DMS114 treated with DMSO at 0.1 percent for 48 hours (cell line): ENCODE measurements around the gene ZNF468.
"Not testable (repeated sequence)": the region's sequence is repeated elsewhere in the genome, so short reads cannot be mapped to it uniquely, and the experiment has no call there.

Experiments used
- DNase-seq: peaks from one replicate; lab custom pipeline; 2025; ENCODE audit not compliant: unreplicated experiment; lab: John Stamatoyannopoulos, UW

Gene ZNF468

GRCh38 chr19:52829866-52830265 is 27.6 kb downstream of the ZNF468 start:
- DNase-seq = not testable (repeated sequence)

DNA sequence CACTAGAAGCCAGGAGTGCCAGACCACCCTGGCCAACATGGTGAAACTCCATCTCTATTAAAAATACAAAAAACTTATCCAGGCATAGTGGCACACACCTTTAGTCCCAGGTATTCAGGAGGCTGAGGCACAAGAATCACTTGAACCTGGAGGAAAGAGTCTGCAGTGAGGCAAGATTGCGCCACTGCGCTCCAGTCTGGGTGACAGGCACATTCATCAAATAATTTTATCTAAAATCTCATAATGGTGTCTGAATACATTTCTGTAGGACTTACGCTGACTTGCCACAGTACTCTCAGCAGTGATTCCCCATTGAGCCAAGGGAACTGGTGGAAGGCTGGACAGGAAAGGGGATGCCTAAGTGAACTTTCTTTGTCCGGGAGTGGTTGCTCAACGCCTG is 31.7 kb downstream of the ZNF468 start:
- no peak for DNase-seq

DNA sequence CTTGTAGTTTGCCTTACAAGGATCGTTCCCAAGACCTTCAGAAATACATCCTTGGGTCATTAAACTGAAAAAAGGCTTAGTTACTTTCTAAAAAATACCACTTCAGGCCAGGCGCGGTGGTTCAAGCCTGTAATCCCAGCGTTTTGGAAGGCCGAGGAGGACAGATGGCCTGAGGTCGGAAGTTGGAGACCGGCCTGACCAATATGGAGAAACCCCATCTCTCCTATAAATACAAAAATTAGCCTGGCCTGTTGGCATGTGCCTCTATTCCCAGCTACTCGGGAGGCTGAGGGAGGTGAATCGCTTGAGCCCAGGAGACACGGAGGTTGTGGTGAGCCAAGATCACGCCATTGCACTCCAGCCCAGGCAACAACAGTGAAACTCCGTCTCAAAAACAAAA is 33.7 kb downstream of the ZNF468 start:
- DNase-seq = no peak

DNA sequence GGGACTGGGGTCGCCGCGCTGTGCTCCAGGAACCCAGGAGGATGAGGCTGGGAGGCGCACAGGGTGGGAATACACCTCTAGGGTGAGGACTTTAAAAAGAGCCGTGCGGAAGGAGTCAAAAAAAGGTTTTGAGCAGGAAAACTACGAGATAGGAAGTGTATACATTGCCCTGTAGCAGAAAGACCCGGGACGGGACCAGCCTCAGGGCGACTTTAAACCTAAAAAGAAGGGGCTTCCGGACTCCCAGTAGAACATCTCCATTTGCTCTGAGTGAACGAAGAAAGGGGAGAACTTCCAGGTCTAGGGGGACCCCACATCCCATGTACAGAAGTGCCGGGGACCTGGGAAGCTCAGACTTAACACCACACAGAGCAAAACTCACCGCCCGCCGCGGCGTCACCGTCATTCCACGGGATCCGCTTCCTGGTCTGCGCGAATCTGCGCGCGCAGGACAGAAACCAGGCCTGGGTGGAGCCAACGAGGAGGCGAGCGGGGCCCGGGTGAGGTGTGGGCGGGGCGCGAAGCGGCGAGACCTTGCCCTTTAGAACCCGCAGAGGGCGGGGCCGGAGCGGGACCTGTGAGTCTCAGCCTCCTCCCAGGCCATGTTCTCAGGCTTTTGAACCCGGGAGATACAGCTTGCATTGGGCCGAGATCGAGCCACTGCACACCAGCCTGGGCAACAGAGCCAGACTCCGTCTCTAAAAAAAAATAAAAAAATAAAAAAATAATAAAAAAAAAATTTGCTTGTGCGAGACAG is 36.0 kb downstream of the ZNF468 start, which contains the start of gene ZNF28:
Gene ZNF28, minus strand, starts transcription at position 430 of the 757 bp plus-strand sequence. CDS start 3,675 bp downstream, outside the sequence.
- DNase-seq = peak; percentile 31

GRCh38 chr19:52820472-52821203 is 36.8 kb downstream of the ZNF468 start:
- DNase-seq = not testable (repeated sequence)

- DNase-seq = no peak
Measured at GRCh38 chr19:52809801-52810200, 47.6 kb downstream of the ZNF468 start.

DNA sequence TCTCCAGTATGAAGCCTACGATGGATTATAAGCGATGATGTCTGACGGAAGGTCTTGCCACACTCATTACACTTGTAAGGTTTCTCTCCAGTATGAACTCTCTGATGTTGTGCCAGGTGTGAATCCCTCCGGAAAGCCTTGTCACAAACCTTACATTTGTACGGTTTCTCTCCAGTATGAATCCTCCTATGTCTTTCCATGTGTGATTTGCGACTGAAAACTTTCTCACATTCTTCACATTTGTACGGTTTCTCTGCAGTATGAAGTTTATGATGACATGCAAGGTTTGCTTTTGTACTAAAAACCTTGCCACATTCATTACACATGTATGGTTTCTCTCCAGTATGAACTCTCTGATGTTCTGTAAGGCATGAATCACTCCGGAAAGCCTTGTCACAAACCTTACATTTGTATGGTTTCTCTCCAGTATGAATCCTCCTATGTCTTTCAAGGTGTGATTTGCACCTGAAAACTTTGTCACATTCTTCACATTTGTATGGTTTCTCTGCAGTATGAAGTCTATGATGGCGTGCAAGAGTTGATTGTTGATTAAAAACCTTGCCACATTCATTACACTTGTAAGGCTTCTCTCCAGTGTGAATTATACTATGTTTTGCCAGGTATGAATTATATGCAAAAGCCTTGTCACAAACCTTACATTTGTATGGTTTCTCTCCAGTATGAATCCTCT is 57.3 kb downstream of the ZNF468 start:
- DNase-seq = not testable (repeated sequence)

DNA sequence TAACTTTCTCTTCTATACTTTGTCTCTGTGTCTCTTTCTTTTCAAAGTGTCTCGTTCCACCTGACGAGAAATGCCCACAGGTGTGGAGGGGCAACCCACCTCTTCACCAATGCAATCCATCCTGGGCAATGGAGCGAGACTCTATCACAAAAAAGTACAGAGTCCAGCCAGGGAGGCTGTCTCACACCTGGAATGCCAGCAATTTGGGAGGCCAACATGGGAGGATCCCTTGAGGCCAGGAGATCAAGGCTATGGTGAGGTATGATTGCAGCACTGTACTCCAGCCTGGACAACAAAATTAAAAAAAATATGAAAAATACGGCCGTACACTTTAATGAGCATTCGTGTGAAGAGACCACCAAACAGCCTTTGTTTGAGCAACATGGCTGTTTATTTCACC is 68.0 kb downstream of the ZNF468 start:
- DNase-seq = no peak
